H1 (cell line): ENCODE measurements around the gene PIP5K1B. TPM values are rescaled to one million over a fixed set of nuclear protein-coding genes. Genes with fewer than 3 reads are reported as not detected.

ENCODE experiments used
- JUN ChIP-seq: IDR thresholded peaks from 2 replicates; pipeline ENCODE4 v1.6.1; 2011; ENCODE audit warnings: low read depth, mild to moderate bottlenecking, improper control_type of control experiment, low read length
- RFX5 ChIP-seq: IDR thresholded peaks from 2 replicates; pipeline ENCODE4 v1.6.1; 2011; ENCODE audit warnings: low read depth, low read length, improper control_type of control experiment, borderline replicate concordance
- polyA plus RNA-seq, 7 experiments: library from polyadenylated mRNA; depleted of rRNA in 3 of 7; stranded (reverse) in 5 of 7; unstranded in 2 of 7; fragments of >200 nt in 5 of 7; fragments of 200-250 nt in 2 of 7; gene quantifications; 1 replicate in 5 of 7; 2 replicates in 1 of 7; 4 replicates in 1 of 7; pipeline versions ENCODE4 v1.2.1 to v1.2.3, GENCODE V29; 2011 to 2013; ENCODE audit warnings: missing spikeins in 2 of 7, mixed read lengths in 2 of 7
- total RNA-seq: library from RNA; stranded (reverse); fragmentation: NEBNext Ultra II Directional; extraction: Animal tissue kit (Norgen Biotek cat#: 25700); gene quantifications from 2 replicates; pipeline ENCODE4 v1.2.1, GENCODE V29; 2021

PIP5K1B gene
- total and polyA plus RNA-seq, 2 of the 8 experiments (the other 6 are each of a cell fraction or from before 2014, with no cell fraction given): 4.7 to 7.7 TPM

DNA sequence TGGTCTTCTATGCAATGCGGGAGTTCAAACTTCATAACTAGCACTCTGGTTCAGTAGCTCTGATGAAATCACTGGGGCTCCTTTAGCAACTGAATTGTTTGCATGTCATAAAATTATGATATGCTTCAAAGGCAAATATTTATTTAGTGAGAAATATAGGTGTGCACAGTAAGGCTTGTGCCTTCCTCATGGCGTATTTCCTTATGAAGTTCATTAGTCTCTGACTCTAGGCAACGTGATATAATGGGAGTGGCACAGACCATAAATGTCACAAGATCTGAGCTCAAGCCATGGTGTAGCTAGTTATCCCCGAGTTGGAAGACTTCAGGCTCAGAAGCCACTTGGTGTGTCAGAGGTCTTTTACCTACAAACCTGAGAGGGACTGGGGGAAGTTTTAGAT, 35.5 kb downstream of the PIP5K1B start (continued):
- TF ChIP-seq RFX5 (no peak), JUN (no peak)
